ENCODE measurements around the gene PRG3. TPM values are rescaled to one million over a fixed set of nuclear protein-coding genes. Genes with fewer than 3 reads are reported as not detected.

Gene PRG3
- total and polyA plus RNA-seq, 2 donors (not counting 1 experiment from before 2014, with no cell fraction given): not detected

- WGBS (ENCODE audit: insufficient coverage): 98% methylated on average over 3 of the region's 3 CpGs
- Histone ChIP-seq H3K4me1 (ENCODE audit: control insufficient read depth in 2 of 2, insufficient read depth in 2 of 2, low read length in 2 of 2) (no peaks in the 10 kb centered on the region), H3K4me2 (replicated peaks; ENCODE audit: low read depth, low read length, poor library complexity, severe bottlenecking) (no peak overlapping the region), H3K27me3 (replicated peaks in 1 of 4; ENCODE audit: control extremely low read depth in 1 of 4, control insufficient read depth in 3 of 4, insufficient read depth in 4 of 4, low read length in 3 of 4) (peaks cover 0 to 5% (median 0%) of the 10 kb centered on the region in 4 experiments), H3K36me3 (replicated peaks in 1 of 2; ENCODE audit: control extremely low read depth in 1 of 2, control insufficient read depth in 1 of 2, extremely low read depth in 1 of 2, insufficient read depth in 2 of 2, low read length in 1 of 2) (no peaks in the 10 kb centered on the region), H4K20me1 (ENCODE audit: control insufficient read depth, insufficient read depth, low read length, poor library complexity, severe bottlenecking) (no peaks in the 10 kb centered on the region), H3K4me3 (ENCODE audit: control extremely low read depth in 1 of 5, extremely low read depth in 1 of 5, insufficient read depth in 1 of 5, low read depth in 2 of 5, low read length in 4 of 5) (no peak overlapping the region), H2AFZ (ENCODE audit: insufficient read depth, low read depth, low read length, poor library complexity, severe bottlenecking) (no peak overlapping the region), H3K9ac (ENCODE audit: low read length) (no peak overlapping the region), H3K79me2 (ENCODE audit: control insufficient read depth, insufficient read depth, low read length) (no peaks in the 10 kb centered on the region), H3K27ac (ENCODE audit: low read length in 2 of 2) (no peak overlapping the region), H3K9me3 (ENCODE audit: control extremely low read depth in 1 of 3, control insufficient read depth in 2 of 3, insufficient read depth in 1 of 3, low read length in 2 of 3) (no peaks in the 10 kb centered on the region)
- intact Hi-C loops (cut with micrococcal nuclease): no loop called here
- H3K27ac Mint-ChIP-seq: no peak overlapping the region
- ATAC-seq (ENCODE audit: low read depth) (no peak), DNase-seq (no peak)
- TF ChIP-seq, protein P1, sequence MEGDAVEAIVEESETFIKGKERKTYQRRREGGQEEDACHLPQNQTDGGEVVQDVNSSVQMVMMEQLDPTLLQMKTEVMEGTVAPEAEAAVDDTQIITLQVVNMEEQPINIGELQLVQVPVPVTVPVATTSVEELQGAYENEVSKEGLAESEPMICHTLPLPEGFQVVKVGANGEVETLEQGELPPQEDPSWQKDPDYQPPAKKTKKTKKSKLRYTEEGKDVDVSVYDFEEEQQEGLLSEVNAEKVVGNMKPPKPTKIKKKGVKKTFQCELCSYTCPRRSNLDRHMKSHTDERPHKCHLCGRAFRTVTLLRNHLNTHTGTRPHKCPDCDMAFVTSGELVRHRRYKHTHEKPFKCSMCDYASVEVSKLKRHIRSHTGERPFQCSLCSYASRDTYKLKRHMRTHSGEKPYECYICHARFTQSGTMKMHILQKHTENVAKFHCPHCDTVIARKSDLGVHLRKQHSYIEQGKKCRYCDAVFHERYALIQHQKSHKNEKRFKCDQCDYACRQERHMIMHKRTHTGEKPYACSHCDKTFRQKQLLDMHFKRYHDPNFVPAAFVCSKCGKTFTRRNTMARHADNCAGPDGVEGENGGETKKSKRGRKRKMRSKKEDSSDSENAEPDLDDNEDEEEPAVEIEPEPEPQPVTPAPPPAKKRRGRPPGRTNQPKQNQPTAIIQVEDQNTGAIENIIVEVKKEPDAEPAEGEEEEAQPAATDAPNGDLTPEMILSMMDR (IDR thresholded peaks at IDR 0.05): no peak
- no peak for TF ChIP-seq EZH2 (IDR thresholded peaks at IDR 0.05; ENCODE audit: borderline replicate concordance, insufficient read depth, low read depth, low read length, poor library complexity, severe bottlenecking)
- H3K27me3 Mint-ChIP-seq: peaks cover 24% of the 10 kb centered on the region
- H3K4me1 Mint-ChIP-seq: no peaks in the 10 kb centered on the region
- no peak overlapping the region for H3K4me3 Mint-ChIP-seq
- POLR2A ChIA-PET: no interaction called here
- no peaks in the 10 kb centered on the region for H3K9me3 Mint-ChIP-seq (ENCODE audit: insufficient read depth)
- CTCF ChIA-PET: no interaction called here
These were observed 6.0 kb downstream of the PRG3 start for GRCh38 chr11:57374966-57375365.

DNA sequence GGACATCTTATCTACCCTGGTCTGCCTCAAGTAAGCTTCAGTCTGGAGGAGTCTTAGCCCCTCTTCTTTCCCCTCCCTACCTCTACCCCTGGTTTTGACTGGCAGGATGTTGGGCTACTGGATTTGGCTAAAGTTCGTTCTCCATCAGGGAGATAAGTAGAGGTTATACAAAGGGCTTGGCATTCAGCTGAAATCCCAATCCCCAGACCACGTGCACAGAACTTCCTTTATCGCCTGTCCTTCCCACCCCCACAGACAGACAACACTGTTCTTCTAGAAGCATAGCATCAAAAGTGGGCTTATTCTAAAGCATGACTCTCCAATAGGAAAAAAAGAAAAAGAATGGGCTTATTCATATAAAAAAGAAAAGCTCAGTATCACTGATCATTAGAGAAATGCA, 7.8 kb downstream of the PRG3 start:
- ATAC-seq (ENCODE audit: low read depth) (no peak), DNase-seq (no peak)
- H3K27ac Mint-ChIP-seq: no peak overlapping the region
- H3K4me3 Mint-ChIP-seq: no peak overlapping the region
- Histone ChIP-seq H3K9me3 (ENCODE audit: control extremely low read depth in 1 of 3, control insufficient read depth in 2 of 3, insufficient read depth in 1 of 3, low read length in 2 of 3) (no peaks in the 10 kb centered on the region), H3K9ac (ENCODE audit: low read length) (no peak overlapping the region), H3K4me2 (replicated peaks; ENCODE audit: low read depth, low read length, poor library complexity, severe bottlenecking) (no peak overlapping the region), H3K27me3 (replicated peaks in 1 of 4; ENCODE audit: control extremely low read depth in 1 of 4, control insufficient read depth in 3 of 4, insufficient read depth in 4 of 4, low read length in 3 of 4) (no peaks in the 10 kb centered on the region), H3K4me3 (ENCODE audit: control extremely low read depth in 1 of 5, extremely low read depth in 1 of 5, insufficient read depth in 1 of 5, low read depth in 2 of 5, low read length in 4 of 5) (no peak overlapping the region), H3K27ac (ENCODE audit: low read length in 2 of 2) (no peak overlapping the region), H3K4me1 (ENCODE audit: control insufficient read depth in 2 of 2, insufficient read depth in 2 of 2, low read length in 2 of 2) (no peaks in the 10 kb centered on the region), H3K79me2 (ENCODE audit: control insufficient read depth, insufficient read depth, low read length) (no peaks in the 10 kb centered on the region), H4K20me1 (ENCODE audit: control insufficient read depth, insufficient read depth, low read length, poor library complexity, severe bottlenecking) (no peaks in the 10 kb centered on the region), H3K36me3 (replicated peaks in 1 of 2; ENCODE audit: control extremely low read depth in 1 of 2, control insufficient read depth in 1 of 2, extremely low read depth in 1 of 2, insufficient read depth in 2 of 2, low read length in 1 of 2) (no peaks in the 10 kb centered on the region), H2AFZ (ENCODE audit: insufficient read depth, low read depth, low read length, poor library complexity, severe bottlenecking) (no peak overlapping the region)
- CTCF ChIA-PET: interaction anchor here (0.9 to 1.6 kb wide), 2 partner anchors 20 to 27 kb away, joined by 3 to 4 read pairs; no protein-coding TSS in a partner anchor
- H3K9me3 Mint-ChIP-seq (ENCODE audit: insufficient read depth): no peaks in the 10 kb centered on the region
- H3K4me1 Mint-ChIP-seq: no peaks in the 10 kb centered on the region
- TF ChIP-seq EZH2 (IDR thresholded peaks at IDR 0.05; ENCODE audit: borderline replicate concordance, insufficient read depth, low read depth, low read length, poor library complexity, severe bottlenecking): no peak
- H3K27me3 Mint-ChIP-seq: peaks cover 13% of the 10 kb centered on the region
- intact Hi-C loops (cut with micrococcal nuclease): no loop called here
- 60% methylated on average over 2 of the region's 3 CpGs for WGBS (ENCODE audit: insufficient coverage)
- POLR2A ChIA-PET: no interaction called here

Measured in B cell (primary cell).